SIG-M5 treated with dmso at 0.1 percent for 504 hours (cell line): Measurements from ENCODE around the gene SNX10.
A peak's percentile ranks its signal among the peaks of the same experiment; 100 is the strongest.

ENCODE experiments used
- DNase-seq: peaks from one replicate; lab custom pipeline; 2025; ENCODE audit not compliant: unreplicated experiment; lab: John Stamatoyannopoulos, UW

SNX10 gene

DNA sequence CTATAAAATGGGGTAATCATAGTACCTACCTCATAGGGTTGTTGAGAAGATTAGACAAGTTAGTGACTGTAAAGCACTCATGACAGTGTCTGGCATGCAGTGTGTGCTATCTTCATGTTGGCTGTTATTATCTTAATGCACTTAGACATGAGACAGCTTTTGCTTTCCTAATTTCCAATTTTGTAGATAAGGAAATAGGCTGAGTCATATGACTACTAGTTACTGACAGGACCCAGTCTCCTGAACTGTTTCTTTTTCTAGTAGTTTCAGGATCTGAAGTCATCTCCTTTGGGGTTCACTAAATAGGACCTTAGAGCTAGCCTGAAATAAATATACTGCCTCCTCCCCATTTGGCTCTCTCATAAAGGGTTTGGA lies 74.2 kb downstream of the SNX10 start:
- DNase-seq = no peak

DNA sequence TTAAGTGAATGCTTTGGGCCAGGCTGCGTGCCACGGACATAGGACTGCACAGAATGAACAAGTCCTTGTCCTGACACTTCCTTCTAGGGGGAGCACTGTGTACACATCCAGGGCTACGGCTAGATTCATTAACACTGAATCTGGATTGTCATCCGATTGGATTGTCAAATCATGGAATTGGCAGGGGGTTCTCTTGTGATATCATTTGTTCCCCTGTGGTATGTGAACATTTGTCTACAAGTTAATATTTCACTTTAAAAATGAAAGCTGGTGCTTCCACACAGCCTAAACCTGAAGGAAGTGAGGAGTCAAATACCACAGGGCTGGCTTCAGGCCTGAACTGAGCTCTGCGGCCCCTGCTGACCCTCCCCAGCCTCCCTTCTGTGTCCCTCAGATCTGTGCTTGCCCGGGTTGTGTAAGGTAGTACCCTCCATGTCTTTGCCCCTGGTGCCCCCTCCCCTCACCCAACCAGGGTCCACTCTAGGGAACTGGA lies 75.6 kb downstream of the SNX10 start:
- DNase-seq = no peak

DNA sequence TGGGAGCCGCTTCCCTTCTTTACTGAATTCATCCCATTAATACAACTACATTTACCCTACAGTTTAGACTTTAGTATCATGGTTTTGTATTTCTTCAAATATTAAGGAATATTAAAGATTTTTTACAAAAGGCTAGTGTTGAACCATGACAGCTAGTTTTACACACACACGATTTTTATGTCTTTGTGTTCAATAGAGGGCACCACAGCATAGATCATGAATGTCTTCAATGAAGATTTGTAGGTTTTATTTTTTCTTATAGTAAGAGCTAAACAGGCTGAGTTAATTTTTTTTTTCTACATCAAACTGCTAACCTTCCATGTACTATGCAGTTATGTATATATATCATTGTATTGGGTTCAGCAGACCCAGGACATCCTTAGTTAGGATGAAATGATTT lies 76.9 kb downstream of the SNX10 start:
- DNase-seq = no peak

DNA sequence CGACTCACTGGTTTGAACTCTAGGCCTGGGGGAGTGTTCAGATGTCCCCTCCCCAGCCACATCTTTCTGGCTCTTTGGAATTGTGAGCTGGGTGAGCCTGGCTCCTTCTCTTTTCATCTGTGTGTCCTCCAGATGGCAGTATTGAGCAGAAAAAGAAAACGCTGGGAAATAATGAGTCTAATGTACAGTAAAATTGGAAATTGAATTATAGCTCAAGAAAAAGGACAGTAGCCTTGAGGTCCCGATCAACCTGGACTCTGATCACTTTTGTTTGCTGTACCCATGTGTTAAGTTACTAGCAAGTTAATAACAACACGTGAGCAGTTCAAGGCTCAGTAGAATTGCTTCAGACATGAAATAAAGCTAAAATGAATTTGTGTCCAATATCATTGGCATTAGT lies 77.9 kb downstream of the SNX10 start:
- DNase-seq = peak; percentile 49

DNA sequence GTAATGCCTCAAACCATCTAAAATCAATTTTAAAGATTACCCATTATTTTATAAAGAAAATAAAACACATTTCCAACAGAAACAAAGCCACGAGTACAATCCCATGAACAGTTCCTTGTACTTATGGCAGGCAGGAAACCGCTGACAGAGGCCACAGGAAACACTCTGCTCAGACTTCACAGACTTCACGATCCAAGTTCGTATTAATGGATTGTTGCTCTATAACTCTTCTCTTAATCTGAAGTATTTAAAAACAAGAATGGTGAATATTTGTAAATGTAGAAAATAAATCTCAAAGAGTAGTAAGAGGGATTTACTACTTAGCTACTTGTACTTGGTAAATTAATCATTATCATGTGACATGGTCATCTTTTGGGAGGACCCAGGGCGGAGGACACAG lies 78.3 kb downstream of the SNX10 start:
- DNase-seq = no peak

DNA sequence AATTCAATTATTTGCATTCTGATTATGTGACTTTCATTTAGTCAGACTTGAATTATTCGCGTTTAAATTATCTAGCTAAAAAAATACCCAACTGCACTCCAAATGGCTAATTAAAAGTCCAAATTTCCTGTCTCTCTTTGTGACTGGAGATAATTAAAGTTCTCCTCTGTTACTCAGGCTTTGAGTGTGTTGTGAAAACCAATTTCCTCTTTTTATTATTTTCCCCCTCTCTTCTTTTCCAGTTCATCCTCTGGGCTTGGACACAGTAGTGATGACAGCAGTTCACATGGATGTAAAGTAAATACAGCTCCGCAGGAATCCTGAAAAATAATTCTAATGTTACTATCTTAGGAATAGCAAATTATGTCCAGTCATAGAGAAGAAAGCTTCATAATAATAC lies 80.6 kb downstream of the SNX10 start:
- no peak for DNase-seq

DNA sequence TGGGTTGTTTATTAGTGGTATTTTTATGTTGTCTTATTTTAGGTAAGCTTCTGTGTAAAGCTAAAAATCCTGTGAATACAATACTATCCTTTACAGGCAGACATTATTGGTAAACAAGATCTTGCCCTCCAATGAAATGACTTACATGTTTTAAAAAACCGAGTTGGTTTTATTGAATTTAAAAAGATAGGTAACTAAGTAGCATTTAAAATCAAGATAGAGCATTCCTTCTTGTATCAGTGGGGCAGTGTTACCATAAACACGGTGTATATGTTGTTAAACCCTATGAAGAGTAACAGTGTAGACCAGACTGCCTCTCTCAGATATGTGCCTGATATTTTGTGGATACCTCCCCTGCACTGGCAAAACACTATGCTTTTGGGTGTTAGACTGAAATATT lies 81.0 kb downstream of the SNX10 start:
- DNase-seq = no peak

DNA sequence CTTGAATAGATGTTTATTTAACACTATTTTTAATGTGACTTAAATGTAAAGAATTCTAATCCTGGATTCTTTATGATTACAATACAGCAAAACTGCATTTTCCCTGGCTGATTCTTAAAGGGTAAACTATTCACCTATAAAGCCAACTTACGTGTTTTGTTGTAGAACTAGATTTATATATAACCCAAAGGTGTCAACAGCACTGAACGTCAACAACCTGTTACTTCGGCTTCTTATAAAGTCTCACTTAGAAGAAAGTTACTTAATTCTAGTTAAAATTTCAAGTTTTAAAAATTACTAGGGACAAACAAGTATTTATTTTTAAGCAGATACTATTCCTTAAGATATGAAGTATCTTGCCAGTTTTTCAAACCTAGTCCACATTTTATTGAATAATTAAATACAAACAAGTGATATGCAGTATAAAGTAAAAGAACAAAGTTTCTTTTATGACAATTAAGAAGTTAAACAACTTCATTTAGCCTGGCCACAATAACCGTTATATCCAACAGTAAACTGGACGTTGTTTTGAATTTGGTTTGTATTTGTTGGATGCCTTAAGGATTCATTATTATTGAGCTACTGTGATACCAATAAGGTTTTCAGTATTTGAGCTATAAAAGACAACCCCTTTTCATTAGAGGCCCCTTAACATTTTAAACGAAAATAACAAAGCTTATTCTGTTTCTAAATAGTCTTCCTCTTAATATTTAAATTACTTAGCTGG lies 83.1 kb downstream of the SNX10 start:
- DNase-seq = no peak

DNA sequence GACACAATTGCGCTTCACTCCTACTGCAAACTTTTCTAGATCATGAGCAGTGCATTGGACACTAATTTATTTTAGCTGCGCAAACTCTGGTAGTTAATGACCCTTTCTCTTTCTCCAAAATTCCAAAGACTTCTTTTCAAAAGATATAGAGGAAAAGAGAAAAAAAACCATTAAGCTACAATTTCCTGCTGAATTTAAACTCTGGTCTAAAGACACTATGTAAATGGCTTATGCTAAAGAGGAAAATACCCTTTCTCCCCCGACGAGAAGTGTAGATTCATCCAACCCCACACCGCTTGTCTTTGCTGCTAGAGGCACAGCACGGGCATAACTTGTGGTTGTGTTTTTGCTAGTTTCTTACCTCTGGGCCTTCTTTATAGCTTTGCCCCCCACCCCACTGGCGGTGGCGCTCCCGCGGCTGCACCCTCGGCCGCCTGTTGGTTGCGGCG lies 84.1 kb downstream of the SNX10 start:
- DNase-seq = no peak

DNA sequence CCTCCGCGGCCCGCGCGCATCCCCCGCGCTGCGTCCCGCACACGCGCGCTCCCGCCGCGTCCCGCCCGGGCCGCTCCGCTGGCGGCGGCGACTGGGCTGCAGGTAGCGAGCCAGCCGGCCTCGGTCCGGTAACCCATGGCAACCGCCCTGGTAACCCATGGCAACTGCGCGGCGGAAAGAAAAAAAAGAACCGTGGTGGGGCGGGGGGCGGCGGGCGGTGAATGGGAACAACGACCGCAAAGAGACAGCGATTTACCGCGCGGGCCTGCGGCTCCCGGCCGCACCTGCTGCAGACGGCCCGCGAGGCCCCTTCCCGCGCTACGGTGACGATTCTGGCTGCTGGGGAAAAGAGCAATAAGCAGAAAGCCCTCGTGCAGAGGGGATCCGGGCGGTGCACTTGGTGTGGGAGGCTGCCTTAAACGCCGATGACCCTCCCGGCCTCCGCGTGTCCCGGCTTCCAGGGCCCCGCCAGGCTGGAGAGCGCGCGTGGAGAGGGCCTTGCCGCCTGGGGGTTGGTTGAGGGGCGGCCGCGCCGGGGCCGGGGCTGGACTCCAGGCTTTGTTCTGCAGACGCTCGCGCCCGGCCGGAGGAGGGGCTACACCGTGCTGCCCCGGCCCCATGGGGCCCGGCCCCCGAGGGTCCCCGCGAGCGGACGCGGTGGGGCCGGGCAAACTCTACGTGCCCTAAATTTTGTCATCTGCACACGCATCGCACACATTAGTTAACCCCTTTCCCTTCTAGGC lies 84.7 kb downstream of the SNX10 start:
- no peak for DNase-seq

DNA sequence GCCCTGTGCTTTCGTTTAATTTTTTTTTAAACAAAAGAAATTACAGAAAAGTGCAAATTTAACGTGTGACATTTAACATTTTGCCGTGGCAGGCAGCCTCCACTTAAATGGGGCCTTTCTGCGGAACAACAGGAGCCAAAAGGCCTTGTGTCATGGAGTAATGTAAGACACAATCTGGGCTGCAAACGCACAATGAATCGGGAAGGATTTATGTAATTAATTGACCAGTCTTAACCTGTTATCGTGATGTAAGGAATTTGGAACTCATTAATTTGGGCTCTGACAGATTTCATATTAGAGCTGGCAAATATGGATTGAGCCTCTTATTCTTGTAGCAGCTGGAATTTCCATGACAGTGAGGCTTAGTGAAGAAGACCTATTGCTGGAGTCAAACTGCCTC lies 86.4 kb downstream of the SNX10 start:
- DNase-seq = no peak

DNA sequence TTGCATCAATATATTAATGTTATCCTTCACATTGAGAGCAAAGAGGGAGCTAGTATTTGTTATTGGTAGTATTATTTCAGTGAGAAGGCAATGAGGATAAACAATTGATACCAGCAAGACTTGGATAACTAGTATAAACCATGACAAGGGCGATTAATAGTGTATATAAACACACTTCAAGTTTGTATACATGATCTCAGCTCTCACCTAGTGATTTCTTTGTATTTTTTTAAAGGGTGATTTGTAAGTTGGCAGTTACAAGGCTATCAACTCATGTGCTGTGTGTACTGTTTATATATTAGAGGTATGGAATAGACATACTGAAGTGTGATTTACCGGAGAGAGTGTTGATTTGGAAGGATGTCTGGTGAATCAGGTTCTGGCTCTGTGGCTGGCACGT lies 88.0 kb downstream of the SNX10 start:
- DNase-seq = no peak

DNA sequence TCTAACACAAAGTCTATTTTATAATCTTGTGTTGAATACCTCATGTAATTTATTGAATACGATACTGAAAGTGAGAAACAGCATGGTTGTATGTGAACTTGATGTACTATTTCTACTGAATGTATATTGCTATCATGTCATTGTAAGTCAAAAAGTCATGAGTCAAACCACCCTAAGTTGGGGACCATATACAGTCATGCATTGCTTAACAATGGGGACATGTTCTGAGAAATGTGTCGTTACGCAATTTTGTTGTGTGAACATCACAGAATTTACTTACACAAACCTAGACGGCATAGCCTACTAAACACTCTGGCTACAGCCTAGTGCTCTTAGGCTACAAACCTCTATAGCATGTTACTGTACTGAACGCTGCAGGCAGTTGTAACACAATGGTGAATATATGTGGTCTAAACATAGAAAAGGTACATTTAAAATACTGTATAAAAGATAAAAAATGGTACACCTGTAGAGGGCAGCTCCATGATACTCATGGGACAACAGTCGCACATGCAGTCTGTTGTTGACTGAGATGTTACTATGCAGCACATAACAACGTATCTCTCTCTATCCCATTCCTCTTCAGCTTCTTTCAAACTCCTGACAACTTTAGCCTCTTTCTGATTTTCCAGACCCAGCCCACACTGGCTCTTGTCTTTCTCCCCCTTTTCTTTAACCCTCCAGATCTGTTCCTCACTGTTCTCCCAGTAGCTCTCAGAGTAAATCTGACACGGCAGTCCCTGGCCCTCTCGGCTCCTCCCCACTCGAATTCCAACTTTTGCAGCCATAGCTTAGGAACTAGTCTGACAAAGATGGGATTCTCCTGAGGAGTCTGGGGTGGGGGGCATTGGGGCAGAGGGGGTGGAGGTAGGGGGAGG lies 90.1 kb downstream of the SNX10 start:
- peak; percentile 36 for DNase-seq

DNA sequence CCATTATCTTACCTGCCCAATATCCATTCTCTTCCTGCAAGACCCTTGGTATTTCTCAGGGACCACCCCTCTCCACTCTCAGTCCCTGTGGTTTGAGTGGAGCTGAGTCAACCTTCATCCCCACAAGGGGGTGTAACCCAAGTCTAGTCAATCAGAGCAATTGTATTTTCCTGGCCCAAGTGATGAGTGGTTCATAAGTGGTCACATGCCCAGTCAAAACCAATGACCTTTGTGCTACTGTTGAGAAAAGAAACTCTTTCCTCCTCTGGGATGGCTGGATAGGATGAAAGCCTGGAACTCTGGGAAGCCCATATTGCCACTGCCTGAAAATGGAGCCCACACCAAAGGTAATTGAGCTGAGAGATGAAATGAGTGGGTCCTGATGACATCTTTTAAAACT lies 93.6 kb downstream of the SNX10 start:
- DNase-seq = no peak

DNA sequence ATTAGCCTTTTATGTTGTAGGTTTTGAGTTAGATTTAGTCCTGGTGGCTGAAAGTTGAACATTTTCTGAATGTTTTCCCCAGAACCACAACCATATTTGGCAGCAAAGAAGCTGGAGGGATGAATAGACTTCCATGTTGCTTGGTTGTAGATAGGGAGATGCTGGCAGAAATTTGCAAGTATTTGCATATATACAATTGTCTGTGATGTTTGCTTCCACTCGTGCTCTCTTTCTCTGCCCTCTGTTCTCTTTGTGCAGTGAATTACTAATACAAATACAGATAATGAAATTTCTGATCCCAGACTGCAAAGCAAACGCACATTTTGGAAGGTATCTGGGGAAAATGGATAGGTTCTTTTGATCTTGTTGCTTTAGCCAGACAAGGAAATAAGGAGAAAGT lies 96.1 kb downstream of the SNX10 start:
- DNase-seq = no peak

DNA sequence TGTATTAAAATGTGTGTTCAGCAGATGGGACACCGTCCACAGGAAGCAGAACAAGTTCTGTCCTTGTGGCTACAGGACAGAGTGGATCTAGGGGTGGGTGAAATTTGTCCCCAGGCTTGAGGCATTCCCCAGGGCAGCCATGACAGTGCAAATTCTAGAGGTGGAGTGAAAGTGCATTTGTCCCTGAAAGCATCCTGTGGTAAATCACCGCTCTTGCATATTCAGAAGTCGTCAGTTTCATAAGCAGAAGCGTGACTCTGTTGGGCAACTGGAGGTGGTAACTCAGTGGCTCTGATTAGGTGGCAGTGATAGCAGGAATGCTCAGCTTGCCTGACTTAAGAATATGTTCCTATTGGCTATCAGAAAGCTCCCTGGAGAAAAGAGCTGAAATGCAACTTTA lies 96.6 kb downstream of the SNX10 start:
- no peak for DNase-seq

DNA sequence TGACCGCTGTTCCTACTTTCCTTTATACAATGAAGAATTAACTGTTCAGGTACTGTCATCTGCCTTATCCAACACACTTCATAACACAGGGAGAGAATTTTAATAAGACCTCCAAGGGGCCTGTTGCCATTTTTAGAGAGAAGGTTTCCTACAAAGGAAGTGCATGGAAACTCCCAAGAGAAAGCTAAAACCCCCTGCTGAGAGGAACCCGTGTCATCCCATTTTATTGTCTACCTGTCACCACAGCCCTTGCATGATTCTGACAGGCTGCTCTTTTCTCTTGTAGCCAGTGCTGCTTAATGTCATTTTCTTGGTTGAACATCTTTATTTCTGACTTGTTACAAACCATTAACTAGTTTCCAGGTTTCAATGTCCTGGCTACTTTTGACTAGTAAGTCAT lies 98.4 kb downstream of the SNX10 start:
- no peak for DNase-seq

DNA sequence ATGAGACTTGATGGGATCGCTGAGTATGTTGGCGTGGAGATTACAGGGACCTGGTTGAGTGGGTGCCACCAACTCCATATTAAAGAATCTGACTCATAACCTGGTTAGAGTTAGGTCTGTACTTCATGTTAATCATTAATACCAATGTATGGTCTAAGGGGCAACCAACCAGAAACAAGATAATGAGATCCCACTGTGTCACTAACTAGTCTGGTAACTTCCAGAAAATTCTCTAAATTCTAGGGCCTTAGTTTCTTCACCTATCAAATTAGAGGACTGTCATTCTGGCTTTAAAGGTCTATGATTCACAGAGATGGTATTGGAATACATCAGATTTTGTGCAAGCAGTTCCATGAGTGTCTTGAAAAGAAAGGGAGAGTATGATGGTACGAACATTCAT lies 102.2 kb downstream of the SNX10 start:
- no peak for DNase-seq

DNA sequence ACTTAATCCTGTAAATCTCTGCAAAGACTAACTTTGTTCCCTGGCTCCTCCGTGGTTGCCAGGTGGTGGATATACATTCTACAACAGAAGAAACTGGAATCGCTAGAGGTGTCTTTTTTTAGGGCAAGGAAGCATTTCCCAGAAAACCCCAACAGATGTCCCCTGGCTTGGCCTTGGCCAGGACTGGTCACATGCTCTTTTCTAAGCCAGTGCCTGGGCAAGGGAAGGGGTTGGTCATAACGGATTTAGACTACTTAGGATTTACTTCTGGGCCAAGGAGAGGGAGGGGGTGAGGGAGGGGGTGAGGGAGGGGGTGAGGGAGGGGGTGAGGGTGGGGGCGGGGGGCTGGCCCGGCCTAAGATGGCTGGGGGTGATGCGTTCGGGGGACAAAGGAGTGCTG lies 105.7 kb downstream of the SNX10 start:
- DNase-seq = no peak

DNA sequence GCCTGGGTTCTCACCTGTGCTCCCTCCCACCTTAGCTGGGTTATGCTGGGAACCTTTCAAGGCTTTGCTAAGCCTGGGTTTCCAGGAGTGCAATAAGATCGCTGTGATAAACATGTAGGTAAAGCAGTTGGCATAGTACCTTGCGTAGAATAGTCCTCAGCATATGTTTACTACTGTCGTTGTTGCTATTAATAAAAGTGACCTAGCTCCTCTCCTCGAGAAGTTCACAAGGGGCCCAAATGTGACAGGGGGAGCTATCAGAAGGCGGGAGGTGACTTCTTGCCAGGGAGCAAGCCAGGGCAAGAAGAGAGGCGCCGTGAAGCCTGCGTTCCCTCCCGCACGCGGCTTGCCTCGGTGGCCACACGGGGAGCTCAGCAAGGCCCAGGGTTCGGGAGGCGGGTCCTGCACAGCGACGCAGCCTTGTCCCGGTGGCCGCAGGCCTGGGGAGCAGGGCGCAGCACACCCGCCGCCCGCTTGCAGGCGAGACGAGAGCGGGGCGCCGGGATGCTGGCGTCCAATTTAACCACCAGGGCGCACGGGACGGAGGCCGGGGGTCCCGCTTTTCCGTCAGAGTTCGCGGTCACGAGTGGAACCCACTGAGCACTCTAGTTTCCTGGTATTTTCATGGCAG lies 106.2 kb downstream of the SNX10 start:
- DNase-seq = no peak

DNA sequence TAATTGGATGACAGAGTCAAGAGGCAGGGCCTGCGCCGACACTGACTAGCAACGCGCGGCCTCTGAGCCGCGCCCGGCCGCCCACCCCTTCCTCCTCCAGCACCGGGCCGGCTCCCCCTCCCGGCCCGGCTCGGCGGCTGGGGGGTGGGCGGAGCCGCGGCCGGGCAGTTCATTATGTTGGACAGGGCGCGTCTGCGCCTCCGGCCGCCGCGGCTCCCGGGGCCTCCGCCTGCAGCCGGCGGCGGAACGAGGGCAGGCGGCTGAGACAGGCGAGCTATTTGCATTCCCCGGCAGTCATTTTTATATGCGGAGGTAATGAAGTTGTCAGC lies 106.7 kb downstream of the SNX10 start:
- no peak for DNase-seq
